Right renal cortex interstitium (tissue), 3 donors: ENCODE data around the gene HMGB3. TPM values are rescaled to one million over a fixed set of nuclear protein-coding genes. Genes with fewer than 3 reads are reported as not detected.
"Not testable (repeated sequence)": the region's sequence is repeated elsewhere in the genome, so short reads cannot be mapped to it uniquely, and the experiment has no call there.

Source experiments
- DNase-seq, 3 donors: peaks; one replicate each; pipeline ENCODE4 v3.0.0-alpha.2; 2013; ENCODE audit warnings: low read depth in 3 of 3, low spot score in 2 of 3
- polyA plus RNA-seq, 3 donors: library from polyadenylated mRNA; unstranded; fragments of 120-200 nt; gene quantifications; one replicate each; pipeline ENCODE4 v1.2.1, GENCODE V29; 2013; ENCODE audit not compliant: insufficient read length in 3 of 3

HMGB3 gene
- polyA plus RNA-seq, 3 donors = 139 to 158 (median 152) TPM

GRCh38 chrX:150975655-150976390 lies 7.3 kb upstream of the HMGB3 start:
- no peak for DNase-seq

GRCh38 chrX:150977411-150978162 lies 5.5 kb upstream of the HMGB3 start:
- DNase-seq = no peak

- no peak for DNase-seq
These were observed 2.9 kb upstream of the HMGB3 start for GRCh38 chrX:150980186-150980585.

- DNase-seq = no peak
These were observed 2.4 kb upstream of the HMGB3 start for GRCh38 chrX:150980711-150981110.

- no peak for DNase-seq
These were observed 824 bp upstream of the HMGB3 start for GRCh38 chrX:150982235-150982787.

GRCh38 chrX:150983521-150984168 lies 510 bp downstream of the HMGB3 start:
- no peak for DNase-seq

- no peak for DNase-seq
These were observed 1.2 kb downstream of the HMGB3 start for GRCh38 chrX:150984169-150984824.

- not testable (repeated sequence) for DNase-seq
These were observed 4.6 kb downstream of the HMGB3 start for GRCh38 chrX:150987687-150988086.

- no peak for DNase-seq
These were observed 6.3 kb downstream of the HMGB3 start for GRCh38 chrX:150989420-150989819.

- DNase-seq = no peak
These were observed 7.8 kb downstream of the HMGB3 start for GRCh38 chrX:150990910-150991309.

- no peak for DNase-seq
These were observed 17.8 kb downstream of the HMGB3 start for GRCh38 chrX:151000861-151001331.

GRCh38 chrX:151004085-151004484 lies 20.9 kb downstream of the HMGB3 start:
- DNase-seq = no peak

GRCh38 chrX:151006410-151007109 lies 23.4 kb downstream of the HMGB3 start:
- DNase-seq = no peak

- no peak for DNase-seq
These were observed 26.4 kb downstream of the HMGB3 start for GRCh38 chrX:151009582-151009981.

GRCh38 chrX:151013164-151013743 lies 30.1 kb downstream of the HMGB3 start:
- DNase-seq = no peak

- DNase-seq = no peak
These were observed 32.5 kb downstream of the HMGB3 start for GRCh38 chrX:151015684-151016083.

- DNase-seq = peak in 2 of 3 donors; percentile 2 to 3
These were observed 36.7 kb downstream of the HMGB3 start for GRCh38 chrX:151019856-151020255.

GRCh38 chrX:151030845-151031244 lies 47.7 kb downstream of the HMGB3 start:
- DNase-seq = no peak

GRCh38 chrX:151031391-151031975 lies 48.3 kb downstream of the HMGB3 start:
- no peak for DNase-seq
